Measurements from ENCODE around the gene EMILIN3. TPM values are rescaled to one million over a fixed set of nuclear protein-coding genes. Genes with fewer than 3 reads are reported as not detected.

Gene EMILIN3
- total and polyA plus RNA-seq, 2 of the 8 experiments (the other 6 are each of a cell fraction or from before 2014, with no cell fraction given) = 3.8 to 5.2 TPM

DNA sequence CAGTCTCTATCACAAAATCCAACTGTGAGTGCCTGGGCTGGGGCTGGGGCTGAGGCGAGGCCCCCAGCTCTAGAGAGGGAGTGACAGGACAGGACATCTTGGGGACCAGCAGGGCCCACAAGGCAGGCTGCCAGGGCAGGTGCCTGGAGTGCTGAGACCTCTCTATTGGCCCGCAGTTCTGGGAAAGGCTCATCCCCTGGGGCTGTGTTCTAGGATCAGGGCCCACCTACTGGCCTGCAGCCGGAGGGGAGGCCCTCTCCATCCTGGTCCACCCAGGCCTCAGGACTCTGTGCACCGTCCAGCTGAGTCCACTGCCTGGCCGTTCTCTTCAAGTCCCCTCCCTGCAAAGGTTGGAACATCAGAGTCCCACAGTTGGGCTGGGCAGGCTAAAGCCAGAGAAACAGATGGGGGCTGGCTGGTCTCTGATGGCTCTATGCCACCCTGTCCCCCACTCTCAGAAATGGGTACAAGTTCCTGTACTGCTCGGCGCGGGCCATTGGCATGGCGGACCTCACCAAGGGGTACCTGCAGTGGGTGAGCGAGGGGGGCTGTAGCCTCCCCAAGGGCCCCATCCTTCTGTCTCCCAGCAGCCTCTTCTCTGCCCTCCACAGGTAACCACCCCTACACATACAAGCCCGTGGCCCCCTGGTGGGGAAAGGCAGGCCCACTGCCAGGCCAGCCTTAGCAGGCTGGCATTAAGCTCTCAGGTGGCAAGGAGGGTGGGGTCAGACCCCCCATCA, 9.0 kb downstream of the EMILIN3 start:
- Histone ChIP-seq H3K36me3 (ENCODE audit: control insufficient read depth in 2 of 4, insufficient read depth in 4 of 4, low read length in 3 of 4) (no peaks in the 10 kb centered on the region), H4K20me1 (replicated peaks in 1 of 2; ENCODE audit: control insufficient read depth in 1 of 2, insufficient read depth in 2 of 2, low read length in 2 of 2) (peaks cover 0 to 3% of the 10 kb centered on the region in 2 experiments), H4K5ac (ENCODE audit: insufficient read length, low read depth, low read length) (no peak overlapping the region), H2BK120ac (replicated peaks; ENCODE audit: low read depth, low read length) (no peak overlapping the region), H3K27ac (ENCODE audit: low read depth, low read length) (no peak overlapping the region), H3K9ac (replicated peaks in 1 of 4; ENCODE audit: extremely low read depth in 1 of 4, low read depth in 3 of 4, low read length in 3 of 4) (no peak overlapping the region; a peak in 1 of 7 replicates), H2BK5ac (ENCODE audit: low read depth, low read length) (no peak overlapping the region), H3K18ac (ENCODE audit: extremely low read depth, low read length) (no peak overlapping the region), H4K91ac (replicated peaks; ENCODE audit: insufficient read length, low read length) (no peak overlapping the region), H3K79me2 (ENCODE audit: control insufficient read depth in 1 of 2, insufficient read depth in 2 of 2, low read length in 2 of 2) (no peaks in the 10 kb centered on the region), H3K4ac (replicated peaks; ENCODE audit: insufficient read length, low read depth, low read length) (no peak overlapping the region), H4K8ac (ENCODE audit: extremely low read depth, insufficient read depth, low read length) (no peak overlapping the region), H2BK12ac (ENCODE audit: low read depth, low read length) (no peak overlapping the region), H3K14ac (ENCODE audit: insufficient read length) (no peak overlapping the region), H3K4me3 (ENCODE audit: extremely low read depth in 1 of 4, insufficient read depth in 2 of 4, low read depth in 3 of 4, low read length in 4 of 4) (no peak overlapping the region), H3K4me1 (replicated peaks in 1 of 4; ENCODE audit: control insufficient read depth in 3 of 4, insufficient read depth in 4 of 4, low read length in 3 of 4) (no peaks in the 10 kb centered on the region), H2AK5ac (ENCODE audit: low read depth, low read length) (no peak overlapping the region), H2AFZ (ENCODE audit: low read length) (no peak overlapping the region), H3K4me2 (ENCODE audit: insufficient read depth in 1 of 2, low read depth in 2 of 2, low read length in 2 of 2) (no peak overlapping the region), H2BK20ac (ENCODE audit: low read length) (no peak overlapping the region), H3K23me2 (ENCODE audit: low read depth, low read length) (no peaks in the 10 kb centered on the region), H2BK15ac (ENCODE audit: low read length) (no peak overlapping the region), H3K23ac (ENCODE audit: insufficient read length) (no peak overlapping the region), H3K79me1 (ENCODE audit: low read depth, low read length) (no peaks in the 10 kb centered on the region), H3K56ac (replicated peaks; ENCODE audit: insufficient read length, low read depth, low read length) (no peak overlapping the region), H3K9me3 (ENCODE audit: insufficient read depth in 2 of 2, low read depth in 1 of 2, low read length in 1 of 2) (no peaks in the 10 kb centered on the region), H3K27me3 (replicated peaks in 1 of 4; ENCODE audit: control insufficient read depth in 3 of 4, extremely low read depth in 1 of 4, insufficient read depth in 3 of 4, low read length in 3 of 4) (no peaks in the 10 kb centered on the region)
- DNase-seq (ENCODE audit: low read depth in 1 of 2, low spot score in 2 of 2) = no peak
- TF ChIP-seq, protein P1, sequence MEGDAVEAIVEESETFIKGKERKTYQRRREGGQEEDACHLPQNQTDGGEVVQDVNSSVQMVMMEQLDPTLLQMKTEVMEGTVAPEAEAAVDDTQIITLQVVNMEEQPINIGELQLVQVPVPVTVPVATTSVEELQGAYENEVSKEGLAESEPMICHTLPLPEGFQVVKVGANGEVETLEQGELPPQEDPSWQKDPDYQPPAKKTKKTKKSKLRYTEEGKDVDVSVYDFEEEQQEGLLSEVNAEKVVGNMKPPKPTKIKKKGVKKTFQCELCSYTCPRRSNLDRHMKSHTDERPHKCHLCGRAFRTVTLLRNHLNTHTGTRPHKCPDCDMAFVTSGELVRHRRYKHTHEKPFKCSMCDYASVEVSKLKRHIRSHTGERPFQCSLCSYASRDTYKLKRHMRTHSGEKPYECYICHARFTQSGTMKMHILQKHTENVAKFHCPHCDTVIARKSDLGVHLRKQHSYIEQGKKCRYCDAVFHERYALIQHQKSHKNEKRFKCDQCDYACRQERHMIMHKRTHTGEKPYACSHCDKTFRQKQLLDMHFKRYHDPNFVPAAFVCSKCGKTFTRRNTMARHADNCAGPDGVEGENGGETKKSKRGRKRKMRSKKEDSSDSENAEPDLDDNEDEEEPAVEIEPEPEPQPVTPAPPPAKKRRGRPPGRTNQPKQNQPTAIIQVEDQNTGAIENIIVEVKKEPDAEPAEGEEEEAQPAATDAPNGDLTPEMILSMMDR (IDR thresholded peaks at IDR 0.05; ENCODE audit: control extremely low read depth in 1 of 3, insufficient read depth in 1 of 3, low read depth in 1 of 3, low read length in 3 of 3) = peak in 1 of 3 experiments; percentile 18; a peak in 1 of 4 replicates
- no peak for TF ChIP-seq KDM4A (IDR thresholded peaks at IDR 0.05; ENCODE audit: low read depth, low read length, severe bottlenecking)
- no peak for FAIRE-seq
- ChIA-PET CTCF (ENCODE audit: partially characterized antibody) (interaction anchor here (0.9 to 2.2 kb wide), 9 partner anchors 9 to 182 kb away, joined by 3 to 8 read pairs (median 4); partner anchors contain the start of genes EMILIN3 and LPIN3), POLR2A (ENCODE audit: partially characterized antibody) (interaction anchor here (0.7 to 1.4 kb wide), 2 partner anchors 12 to 115 kb away, joined by 3 read pairs; no protein-coding TSS in a partner anchor)
- WGBS, 2 experiments (ENCODE audit: extremely low coverage in 1 of 2, insufficient coverage in 1 of 2, insufficient read length in 1 of 2, insufficient replicate concordance in 2 of 2, low coverage in 1 of 2, low lambda C conversion rate in 2 of 2, missing lambda C conversion rate in 1 of 2) = 95% methylated on average over 10 of the region's 11 CpGs; no CpG with 5 or more reads in 1 of the 2 experiments

Measured in H1 (cell line).